ENCODE data around the gene RAB22A.

GRCh38 chr20:58312836-58313235 lies 3.3 kb downstream of the RAB22A start:
- no peak for TF ChIP-seq ZFP3 (CRISPR knock-in tag; IDR thresholded peaks at IDR 0.05)
- no peak for TF ChIP-seq ESRRG (CRISPR knock-in tag; IDR thresholded peaks at IDR 0.05)
- no peak for TF ChIP-seq CSRNP3 (CRISPR knock-in tag; IDR thresholded peaks at IDR 0.05)
- TF ChIP-seq ZFP30 (CRISPR knock-in tag; IDR thresholded peaks at IDR 0.05) = no peak
- no peak for TF ChIP-seq CREB5 (CRISPR knock-in tag; IDR thresholded peaks at IDR 0.05; ENCODE audit: low read depth)
- TF ChIP-seq PPARA (CRISPR knock-in tag; IDR thresholded peaks at IDR 0.05; ENCODE audit: borderline replicate concordance) = no peak
- no peak for TF ChIP-seq POU6F1 (CRISPR knock-in tag; IDR thresholded peaks at IDR 0.05; ENCODE audit: borderline replicate concordance, low read depth)
- TF ChIP-seq ZC3H10 (CRISPR knock-in tag; IDR thresholded peaks at IDR 0.05) = no peak
- no peak for TF ChIP-seq GLIS3 (CRISPR knock-in tag; IDR thresholded peaks at IDR 0.05)

Data from SK-N-SH treated with all-trans-retinoic acid at 6 μM for 48 hours (cell line).